ENCODE results near the gene HACD1.
A peak's percentile ranks its signal among the peaks of the same experiment; 100 is the strongest.

Gene HACD1

DNA sequence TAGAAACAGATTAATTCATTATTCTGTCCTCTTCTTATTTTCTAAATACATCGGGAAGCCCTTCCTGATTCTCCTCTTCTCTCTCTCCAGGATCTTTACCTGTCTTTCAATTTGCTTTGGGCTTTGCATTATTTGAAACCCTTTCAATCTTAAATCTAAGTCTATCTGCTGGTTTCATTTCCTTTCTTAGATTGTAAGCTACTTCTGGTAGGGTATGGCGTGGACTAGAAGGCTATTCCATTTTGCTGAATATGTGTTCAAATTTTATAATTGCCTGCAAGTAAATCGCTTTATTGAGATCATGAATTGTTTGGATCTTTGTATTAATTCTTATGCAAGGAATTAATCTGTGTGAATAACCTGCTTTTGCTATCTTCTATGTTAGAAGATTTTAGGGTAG is 37.8 kb upstream of the HACD1 start:
- Histone ChIP-seq H3K27ac (ENCODE audit: low read depth, low read length) (no peak overlapping the region), H3K9ac (ENCODE audit: low read depth in 1 of 2, low read length in 2 of 2) (no peak overlapping the region), H3K9me3 (ENCODE audit: control insufficient read depth in 1 of 2, low read length in 2 of 2) (peaks cover 0 to 8% of the 10 kb centered on the region in 2 donors), H3K36me3 (ENCODE audit: control insufficient read depth in 1 of 2, insufficient read depth in 2 of 2, low read length in 2 of 2) (peaks cover 0 to 5% of the 10 kb centered on the region in 2 donors), H3K27me3 (ENCODE audit: control insufficient read depth in 1 of 2, insufficient read depth in 2 of 2, low read length in 2 of 2) (no peaks in the 10 kb centered on the region), H3K4me3 (ENCODE audit: low read depth in 1 of 2, low read length in 2 of 2) (no peak overlapping the region), H3K4me1 (ENCODE audit: control insufficient read depth in 1 of 2, insufficient read depth in 2 of 2, low read length in 2 of 2) (peaks cover 5 to 7% of the 10 kb centered on the region in 2 donors)

DNA sequence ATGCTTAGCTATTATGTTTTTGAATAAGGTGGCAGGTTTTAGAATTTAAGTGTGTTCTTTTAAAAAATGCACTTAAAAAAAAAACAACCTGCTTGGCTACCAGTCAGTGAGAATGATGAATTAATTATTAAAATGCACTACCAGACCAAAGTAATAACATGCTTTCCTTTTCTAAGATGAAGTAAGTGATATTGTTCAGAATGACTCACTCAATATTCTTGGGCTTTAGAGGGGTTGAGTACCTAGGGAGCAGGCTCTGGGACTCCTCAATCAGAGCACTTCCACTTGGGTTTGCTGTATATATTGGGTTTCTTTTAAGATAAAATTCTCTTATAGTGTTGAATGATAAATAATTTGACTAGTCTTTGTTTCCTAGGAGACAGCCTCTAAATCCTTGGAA is 35.4 kb upstream of the HACD1 start:
- H3K4me1 ChIP-seq (ENCODE audit: control insufficient read depth in 1 of 2, insufficient read depth in 2 of 2, low read length in 2 of 2) = peaks cover 7 to 10% of the 10 kb centered on the region in 2 donors
- peaks cover 0 to 8% of the 10 kb centered on the region in 2 donors for H3K9me3 ChIP-seq (ENCODE audit: control insufficient read depth in 1 of 2, low read length in 2 of 2)
- no peak overlapping the region for H3K27ac ChIP-seq (ENCODE audit: low read depth, low read length)
- H3K27me3 ChIP-seq (ENCODE audit: control insufficient read depth in 1 of 2, insufficient read depth in 2 of 2, low read length in 2 of 2) = no peaks in the 10 kb centered on the region
- no peak overlapping the region for H3K4me3 ChIP-seq (ENCODE audit: low read depth in 1 of 2, low read length in 2 of 2)
- H3K36me3 ChIP-seq (ENCODE audit: control insufficient read depth in 1 of 2, insufficient read depth in 2 of 2, low read length in 2 of 2) = peaks cover 0 to 5% of the 10 kb centered on the region in 2 donors
- H3K9ac ChIP-seq (ENCODE audit: low read depth in 1 of 2, low read length in 2 of 2) = no peak overlapping the region

GRCh38 chr10:17651896-17652295 is 34.7 kb upstream of the HACD1 start:
- Histone ChIP-seq H3K9me3 (ENCODE audit: control insufficient read depth in 1 of 2, low read length in 2 of 2) (peaks cover 0 to 8% of the 10 kb centered on the region in 2 donors), H3K4me3 (ENCODE audit: low read depth in 1 of 2, low read length in 2 of 2) (no peak overlapping the region), H3K27me3 (ENCODE audit: control insufficient read depth in 1 of 2, insufficient read depth in 2 of 2, low read length in 2 of 2) (no peaks in the 10 kb centered on the region), H3K4me1 (ENCODE audit: control insufficient read depth in 1 of 2, insufficient read depth in 2 of 2, low read length in 2 of 2) (peaks cover 7 to 16% of the 10 kb centered on the region in 2 donors), H3K36me3 (ENCODE audit: control insufficient read depth in 1 of 2, insufficient read depth in 2 of 2, low read length in 2 of 2) (peaks cover 0 to 5% of the 10 kb centered on the region in 2 donors), H3K9ac (ENCODE audit: low read depth in 1 of 2, low read length in 2 of 2) (no peak overlapping the region), H3K27ac (ENCODE audit: low read depth, low read length) (no peak overlapping the region)

- Histone ChIP-seq H3K36me3 (ENCODE audit: control insufficient read depth in 1 of 2, insufficient read depth in 2 of 2, low read length in 2 of 2) (peaks cover 0 to 5% of the 10 kb centered on the region in 2 donors), H3K9ac (ENCODE audit: low read depth in 1 of 2, low read length in 2 of 2) (no peak overlapping the region), H3K9me3 (ENCODE audit: control insufficient read depth in 1 of 2, low read length in 2 of 2) (peaks cover 0 to 8% of the 10 kb centered on the region in 2 donors), H3K4me1 (ENCODE audit: control insufficient read depth in 1 of 2, insufficient read depth in 2 of 2, low read length in 2 of 2) (peaks cover 19 to 27% of the 10 kb centered on the region in 2 donors), H3K4me3 (ENCODE audit: low read depth in 1 of 2, low read length in 2 of 2) (peak overlapping the region in 1 of 2 donors; percentile 17), H3K27ac (ENCODE audit: low read depth, low read length) (no peak overlapping the region), H3K27me3 (ENCODE audit: control insufficient read depth in 1 of 2, insufficient read depth in 2 of 2, low read length in 2 of 2) (no peaks in the 10 kb centered on the region)
Observed at GRCh38 chr10:17650416-17650815, 33.2 kb upstream of the HACD1 start.

- Histone ChIP-seq H3K9me3 (ENCODE audit: control insufficient read depth in 1 of 2, low read length in 2 of 2) (peaks cover 0 to 8% of the 10 kb centered on the region in 2 donors), H3K9ac (ENCODE audit: low read depth in 1 of 2, low read length in 2 of 2) (no peak overlapping the region), H3K4me3 (ENCODE audit: low read depth in 1 of 2, low read length in 2 of 2) (no peak overlapping the region), H3K27me3 (ENCODE audit: control insufficient read depth in 1 of 2, insufficient read depth in 2 of 2, low read length in 2 of 2) (no peaks in the 10 kb centered on the region), H3K27ac (ENCODE audit: low read depth, low read length) (no peak overlapping the region), H3K36me3 (ENCODE audit: control insufficient read depth in 1 of 2, insufficient read depth in 2 of 2, low read length in 2 of 2) (peaks cover 0 to 5% of the 10 kb centered on the region in 2 donors), H3K4me1 (ENCODE audit: control insufficient read depth in 1 of 2, insufficient read depth in 2 of 2, low read length in 2 of 2) (peaks cover 24 to 32% of the 10 kb centered on the region in 2 donors)
Observed at GRCh38 chr10:17649836-17650235, 32.7 kb upstream of the HACD1 start.

DNA sequence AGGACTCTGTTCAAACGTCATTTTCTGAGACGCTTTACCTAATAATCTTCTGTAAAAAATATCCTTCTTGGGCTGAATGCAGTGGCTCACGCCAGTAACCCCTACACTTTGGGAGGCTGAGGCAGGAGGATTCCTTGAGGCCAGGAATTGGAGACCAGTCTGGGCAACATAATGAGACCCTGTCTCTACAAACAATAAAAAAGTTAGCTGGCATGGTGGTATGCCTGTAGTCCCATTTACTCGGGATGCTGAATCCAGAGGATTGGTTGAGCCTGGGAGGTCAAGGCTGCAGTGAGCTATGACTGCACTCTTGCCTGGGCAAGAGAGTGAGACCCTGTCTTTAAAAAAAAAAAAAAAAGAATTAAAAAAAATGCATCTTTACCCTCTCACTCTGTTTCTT is 31.9 kb upstream of the HACD1 start:
- Histone ChIP-seq H3K4me3 (ENCODE audit: low read depth in 1 of 2, low read length in 2 of 2) (no peak overlapping the region), H3K27me3 (ENCODE audit: control insufficient read depth in 1 of 2, insufficient read depth in 2 of 2, low read length in 2 of 2) (no peaks in the 10 kb centered on the region), H3K27ac (ENCODE audit: low read depth, low read length) (no peak overlapping the region), H3K9ac (ENCODE audit: low read depth in 1 of 2, low read length in 2 of 2) (no peak overlapping the region), H3K9me3 (ENCODE audit: control insufficient read depth in 1 of 2, low read length in 2 of 2) (peaks cover 0 to 8% of the 10 kb centered on the region in 2 donors), H3K36me3 (ENCODE audit: control insufficient read depth in 1 of 2, insufficient read depth in 2 of 2, low read length in 2 of 2) (peaks cover 0 to 5% of the 10 kb centered on the region in 2 donors), H3K4me1 (ENCODE audit: control insufficient read depth in 1 of 2, insufficient read depth in 2 of 2, low read length in 2 of 2) (peaks cover 27 to 36% of the 10 kb centered on the region in 2 donors)

DNA sequence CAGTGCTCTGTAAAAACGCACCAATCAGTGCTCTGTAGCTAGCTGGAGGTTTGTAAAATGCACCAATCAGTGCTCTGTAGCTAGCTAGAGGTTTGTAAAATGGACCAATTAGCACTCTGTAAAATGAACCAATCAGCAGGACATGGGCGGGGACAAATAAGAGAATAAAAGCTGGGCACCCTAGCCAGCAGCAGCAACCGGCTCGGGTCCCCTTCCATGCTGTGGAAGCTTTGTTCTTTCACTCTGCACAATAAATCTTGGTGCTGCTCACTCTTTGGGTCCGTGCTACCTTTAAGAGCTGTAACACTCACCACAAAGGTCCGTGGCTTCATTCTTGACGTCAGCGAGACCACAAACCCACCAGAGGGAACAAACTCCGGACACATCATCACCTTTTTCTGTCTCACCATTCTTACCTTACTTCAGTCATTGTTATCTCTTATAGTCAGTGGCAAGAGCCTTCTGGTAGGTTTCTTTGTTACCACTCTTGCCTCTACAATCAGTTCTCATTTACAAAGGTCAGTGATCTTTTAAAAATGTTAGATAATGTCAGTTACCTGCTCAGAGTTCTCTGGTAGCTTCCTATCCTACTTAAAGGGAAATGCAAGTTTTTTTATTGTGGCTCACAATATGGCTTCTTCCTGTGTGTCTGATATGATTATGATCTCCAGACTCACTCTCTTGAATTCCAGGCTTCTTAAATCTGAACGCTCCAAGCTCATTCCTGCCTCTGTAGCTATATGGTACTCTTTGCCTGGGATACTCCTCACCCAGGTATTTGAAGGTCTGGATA is 31.3 kb upstream of the HACD1 start:
- H3K4me3 ChIP-seq (ENCODE audit: low read depth in 1 of 2, low read length in 2 of 2) = no peak overlapping the region
- no peak overlapping the region for H3K27ac ChIP-seq (ENCODE audit: low read depth, low read length)
- no peak overlapping the region for H3K9ac ChIP-seq (ENCODE audit: low read depth in 1 of 2, low read length in 2 of 2)
- peaks cover 0 to 4% of the 10 kb centered on the region in 2 donors for H3K9me3 ChIP-seq (ENCODE audit: control insufficient read depth in 1 of 2, low read length in 2 of 2)
- no peaks in the 10 kb centered on the region for H3K27me3 ChIP-seq (ENCODE audit: control insufficient read depth in 1 of 2, insufficient read depth in 2 of 2, low read length in 2 of 2)
- peaks cover 27 to 36% of the 10 kb centered on the region in 2 donors for H3K4me1 ChIP-seq (ENCODE audit: control insufficient read depth in 1 of 2, insufficient read depth in 2 of 2, low read length in 2 of 2)
- peaks cover 0 to 5% of the 10 kb centered on the region in 2 donors for H3K36me3 ChIP-seq (ENCODE audit: control insufficient read depth in 1 of 2, insufficient read depth in 2 of 2, low read length in 2 of 2)

- Histone ChIP-seq H3K27me3 (ENCODE audit: control insufficient read depth in 1 of 2, insufficient read depth in 2 of 2, low read length in 2 of 2) (no peaks in the 10 kb centered on the region), H3K27ac (ENCODE audit: low read depth, low read length) (no peak overlapping the region), H3K36me3 (ENCODE audit: control insufficient read depth in 1 of 2, insufficient read depth in 2 of 2, low read length in 2 of 2) (no peaks in the 10 kb centered on the region), H3K9ac (ENCODE audit: low read depth in 1 of 2, low read length in 2 of 2) (no peak overlapping the region), H3K4me1 (ENCODE audit: control insufficient read depth in 1 of 2, insufficient read depth in 2 of 2, low read length in 2 of 2) (peaks cover 32 to 34% of the 10 kb centered on the region in 2 donors), H3K4me3 (ENCODE audit: low read depth in 1 of 2, low read length in 2 of 2) (peak overlapping the region in 1 of 2 donors; percentile 7), H3K9me3 (ENCODE audit: control insufficient read depth in 1 of 2, low read length in 2 of 2) (no peaks in the 10 kb centered on the region)
Observed at GRCh38 chr10:17647326-17647725, 30.2 kb upstream of the HACD1 start.

GRCh38 chr10:17645621-17646345 is 28.6 kb upstream of the HACD1 start:
- no peaks in the 10 kb centered on the region for H3K36me3 ChIP-seq (ENCODE audit: control insufficient read depth in 1 of 2, insufficient read depth in 2 of 2, low read length in 2 of 2)
- no peaks in the 10 kb centered on the region for H3K9me3 ChIP-seq (ENCODE audit: control insufficient read depth in 1 of 2, low read length in 2 of 2)
- peak overlapping the region; percentile 22 to 36 for H3K9ac ChIP-seq (ENCODE audit: low read depth in 1 of 2, low read length in 2 of 2)
- no peaks in the 10 kb centered on the region for H3K27me3 ChIP-seq (ENCODE audit: control insufficient read depth in 1 of 2, insufficient read depth in 2 of 2, low read length in 2 of 2)
- H3K27ac ChIP-seq (ENCODE audit: low read depth, low read length) = no peak overlapping the region
- peaks cover 28 to 32% of the 10 kb centered on the region in 2 donors for H3K4me1 ChIP-seq (ENCODE audit: control insufficient read depth in 1 of 2, insufficient read depth in 2 of 2, low read length in 2 of 2)
- H3K4me3 ChIP-seq (ENCODE audit: low read depth in 1 of 2, low read length in 2 of 2) = peak overlapping the region; percentile 99 to 100

DNA sequence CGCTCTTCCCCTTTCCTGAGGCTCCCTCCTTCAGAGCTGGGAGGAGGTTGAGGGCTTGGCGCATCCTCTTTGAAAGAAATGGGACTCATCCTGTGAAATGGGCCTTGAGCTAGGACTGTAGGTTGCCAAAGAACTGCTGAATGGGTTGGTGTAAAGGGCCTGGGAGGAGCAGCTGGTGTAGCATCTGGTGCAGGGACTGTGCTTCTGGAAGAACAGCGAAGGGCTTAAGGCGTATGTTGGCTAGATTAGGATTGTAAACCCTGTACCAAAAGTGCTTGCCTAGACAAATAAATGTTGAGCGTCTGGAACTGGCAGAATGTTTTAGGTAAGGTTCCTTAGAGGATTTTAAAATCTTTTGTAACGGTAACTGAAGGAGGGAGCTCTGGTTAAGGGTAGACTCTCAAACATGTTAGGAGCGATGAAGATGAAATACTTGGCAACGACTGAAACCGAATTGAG is 27.3 kb upstream of the HACD1 start:
- H3K4me3 ChIP-seq (ENCODE audit: low read depth in 1 of 2, low read length in 2 of 2) = peak overlapping the region; percentile 99 to 100
- peak overlapping the region; percentile 95 to 99 for H3K9ac ChIP-seq (ENCODE audit: low read depth in 1 of 2, low read length in 2 of 2)
- H3K27me3 ChIP-seq (ENCODE audit: control insufficient read depth in 1 of 2, insufficient read depth in 2 of 2, low read length in 2 of 2) = no peaks in the 10 kb centered on the region
- peaks cover 28 to 32% of the 10 kb centered on the region in 2 donors for H3K4me1 ChIP-seq (ENCODE audit: control insufficient read depth in 1 of 2, insufficient read depth in 2 of 2, low read length in 2 of 2)
- H3K27ac ChIP-seq (ENCODE audit: low read depth, low read length) = peak overlapping the region; percentile 94
- peaks cover 0 to 4% of the 10 kb centered on the region in 2 donors for H3K9me3 ChIP-seq (ENCODE audit: control insufficient read depth in 1 of 2, low read length in 2 of 2)
- no peaks in the 10 kb centered on the region for H3K36me3 ChIP-seq (ENCODE audit: control insufficient read depth in 1 of 2, insufficient read depth in 2 of 2, low read length in 2 of 2)
